SK-N-SH (cell line): ENCODE measurements around the gene BAD. TPM values are rescaled to one million over a fixed set of nuclear protein-coding genes. Genes with fewer than 3 reads are reported as not detected.

ENCODE experiments used
- CTCF ChIA-PET: fragments of 300-600, 350-600 bp; formaldehyde crosslinking; extraction: SDS; loops from one replicate; lab custom pipeline; 2021; lab: Yijun Ruan, JAX
- POLR2A ChIA-PET: fragments of 350-600 bp; sonication (Branson Sonifier 250); formaldehyde crosslinking; extraction: SDS; loops from one replicate; lab custom pipeline; 2020; ENCODE audit warnings: antibody characterized with exemption, inconsistent platforms; lab: Yijun Ruan, JAX
- DNase-seq: peaks from one replicate; pipeline ENCODE4 v3.0.0; 2012
- H2AFZ ChIP-seq: fragments of 200-600 bp; sonication (generic); 2 replicates; pipeline ENCODE4 v1.8.1; 2016; ENCODE audit warnings: antibody characterized with exemption, mild to moderate bottlenecking, low read depth
- H3F3A ChIP-seq: fragments of 200-600 bp; sonication (generic); replicated peaks from 2 replicates; pipeline ENCODE3; 2016; ENCODE audit warnings: antibody characterized with exemption, mild to moderate bottlenecking; ENCODE audit not compliant: insufficient read depth
- H3K27ac ChIP-seq, 2 experiments: fragments of 200-500 bp in 1 of 2; fragments of 200-600 bp in 1 of 2; sonication (Bioruptor generic) in 1 of 2; sonication (generic), shearing (Covaris generic) in 1 of 2; 2 replicates each; pipeline versions ENCODE4 v1.5.1 to v1.6.1; 2014 to 2016; ENCODE audit warnings: low read depth in 2 of 2, inconsistent platforms in 1 of 2, low read length in 1 of 2, mild to moderate bottlenecking in 1 of 2, mixed read lengths in 1 of 2
- H3K27me3 ChIP-seq: fragments of 200-600 bp; sonication (generic), shearing (Covaris generic); 2 replicates; pipeline ENCODE4 v1.6.1; 2016; ENCODE audit warnings: mixed run types; ENCODE audit not compliant: insufficient read depth
- H3K36me3 ChIP-seq, 2 experiments: fragments of 200-500 bp in 1 of 2; fragments of 200-600 bp in 1 of 2; sonication (Bioruptor generic) in 1 of 2; sonication (generic) in 1 of 2; replicated peaks in 1 of 2; 2 replicates each; pipeline versions ENCODE3 to v1.5.1; 2014 to 2016; ENCODE audit warnings: low read length in 1 of 2, mild to moderate bottlenecking in 1 of 2; ENCODE audit not compliant: insufficient read depth in 2 of 2, control insufficient read depth in 1 of 2
- H3K4me1 ChIP-seq, 2 experiments: fragments of 200-500 bp in 1 of 2; fragments of 200-600 bp in 1 of 2; sonication (Bioruptor generic) in 1 of 2; sonication (generic), shearing (Covaris generic) in 1 of 2; 2 replicates each; pipeline versions ENCODE4 v1.5.1 to v1.6.1; 2014 to 2016; ENCODE audit warnings: low read depth in 1 of 2, low read length in 1 of 2, mixed run types in 1 of 2; ENCODE audit not compliant: insufficient read depth in 2 of 2, control insufficient read depth in 1 of 2
- H3K4me2 ChIP-seq: fragments of 200-600 bp; sonication (generic), shearing (Covaris generic); 2 replicates; pipeline ENCODE4 v1.6.1; 2017; ENCODE audit warnings: mixed run types
- H3K4me3 ChIP-seq, 2 experiments: fragments of 200-500 bp in 1 of 2; fragments of 200-600 bp in 1 of 2; sonication (Bioruptor generic) in 1 of 2; sonication (generic), shearing (Covaris generic) in 1 of 2; 2 replicates each; pipeline versions ENCODE4 v1.5.1 to v1.8.1; 2014 to 2016; ENCODE audit warnings: low read depth in 2 of 2, inconsistent platforms in 1 of 2, low read length in 1 of 2, mild to moderate bottlenecking in 1 of 2, mixed read lengths in 1 of 2, moderate library complexity in 1 of 2
- H3K79me2 ChIP-seq: fragments of 200-600 bp; sonication (generic); 2 replicates; pipeline ENCODE4 v1.8.1; 2017; ENCODE audit warnings: mild to moderate bottlenecking; ENCODE audit not compliant: insufficient read depth
- H3K9ac ChIP-seq: fragments of 200-600 bp; sonication (generic); 2 replicates; pipeline ENCODE4 v1.6.1; 2017; ENCODE audit warnings: mixed run types
- H3K9me2 ChIP-seq: fragments of 200-600 bp; sonication (generic); 2 replicates; pipeline ENCODE4 v1.6.1; 2017; ENCODE audit warnings: mixed run types
- H3K9me3 ChIP-seq: fragments of 200-600 bp; sonication (generic); 2 replicates; pipeline ENCODE4 v1.6.1; 2017; ENCODE audit warnings: mixed run types, mild to moderate bottlenecking, moderate library complexity
- H4K20me1 ChIP-seq: fragments of 200-600 bp; sonication (generic); 2 replicates; pipeline ENCODE4 v1.6.1; 2017; ENCODE audit warnings: mild to moderate bottlenecking, mixed run types; ENCODE audit not compliant: insufficient read depth
- ELF1 ChIP-seq: IDR thresholded peaks from 2 replicates; pipeline ENCODE4 v1.4.0; 2012
- FOSL2 ChIP-seq: IDR thresholded peaks from 2 replicates; pipeline ENCODE4 v1.4.0; 2012; ENCODE audit warnings: low read depth, mild to moderate bottlenecking, moderate library complexity, borderline replicate concordance
- FOXM1 ChIP-seq: IDR thresholded peaks from 2 replicates; pipeline ENCODE4 v1.4.0; 2012; ENCODE audit warnings: low read depth, mild to moderate bottlenecking
- GABPA ChIP-seq: IDR thresholded peaks from 2 replicates; pipeline ENCODE4 v1.4.0; 2012; ENCODE audit warnings: low read depth, mild to moderate bottlenecking
- JUND ChIP-seq: IDR thresholded peaks from 2 replicates; pipeline ENCODE4 v1.4.0; 2012
- MAX ChIP-seq: IDR thresholded peaks from 2 replicates; pipeline ENCODE4 v1.4.0; 2012; ENCODE audit warnings: low read depth
- NFIC ChIP-seq: IDR thresholded peaks from 2 replicates; pipeline ENCODE4 v1.4.0; 2012; ENCODE audit warnings: borderline replicate concordance
- NRF1 ChIP-seq: IDR thresholded peaks from 2 replicates; pipeline ENCODE4 v1.6.1; 2012; ENCODE audit warnings: low read depth, mild to moderate bottlenecking, low read length
- POLR2AphosphoS5 ChIP-seq: IDR thresholded peaks from 2 replicates; pipeline ENCODE4 v1.6.1; 2012; ENCODE audit warnings: low read depth, low read length
- RAD21 ChIP-seq: IDR thresholded peaks from 2 replicates; pipeline ENCODE4 v1.6.1; 2012; ENCODE audit warnings: mild to moderate bottlenecking, low read length
- RCOR1 ChIP-seq: fragments of 150-350 bp; IDR thresholded peaks from 2 replicates; pipeline ENCODE4 v1.6.1; 2017; ENCODE audit warnings: antibody characterized with exemption, low read length
- REST ChIP-seq: IDR thresholded peaks from 2 replicates; pipeline ENCODE4 v1.6.1; 2012; ENCODE audit warnings: mild to moderate bottlenecking, low read depth, low read length, moderate library complexity
- RFX5 ChIP-seq: IDR thresholded peaks from 2 replicates; pipeline ENCODE4 v1.6.1; 2012; ENCODE audit warnings: mild to moderate bottlenecking, improper control_type of control experiment, low read length
- SMC3 ChIP-seq: IDR thresholded peaks from 2 replicates; pipeline ENCODE4 v1.6.1; 2012; ENCODE audit warnings: low read depth, low read length, improper control_type of control experiment
- TAF1 ChIP-seq: IDR thresholded peaks from 2 replicates; pipeline ENCODE4 v1.6.1; 2012; ENCODE audit warnings: low read depth, mild to moderate bottlenecking, low read length, moderate library complexity, borderline replicate concordance
- TCF12 ChIP-seq: IDR thresholded peaks from 2 replicates; pipeline ENCODE4 v1.4.0; 2012
- TEAD4 ChIP-seq: IDR thresholded peaks from 2 replicates; pipeline ENCODE4 v1.4.0; 2012; ENCODE audit warnings: mild to moderate bottlenecking, borderline replicate concordance; ENCODE audit not compliant: insufficient read depth
- USF2 ChIP-seq: fragments of 150-350 bp; IDR thresholded peaks from 2 replicates; pipeline ENCODE4 v1.6.1; 2017; ENCODE audit warnings: antibody characterized with exemption, low read length, low read depth, borderline replicate concordance
- YY1 ChIP-seq: IDR thresholded peaks from 2 replicates; pipeline ENCODE4 v1.4.0; 2012; ENCODE audit warnings: low read depth, mild to moderate bottlenecking
- ZBTB33 ChIP-seq: IDR thresholded peaks from 2 replicates; pipeline ENCODE4 v1.4.0; 2012; ENCODE audit warnings: low read depth, borderline replicate concordance
- WGBS: methylation state at CpG from one replicate; pipeline ENCODE4 v1.1.6; 2017; ENCODE audit warnings: low lambda C conversion rate; 5-methylcytosine and 5-hydroxymethylcytosine counted together
- polyA plus RNA-seq, 3 experiments: library from polyadenylated mRNA; depleted of rRNA; stranded (reverse); fragments of >200 nt; gene quantifications; 2 replicates each; pipeline ENCODE4 v1.2.3, GENCODE V29; 2012

Gene BAD
- polyA plus RNA-seq, 1 of the 3 experiments (the other 2 are of a cell fraction) = 80.9 TPM

GRCh38 chr11:64286801-64287159 lies 2.3 kb upstream of the BAD start:
- no peak overlapping the region for H2AFZ ChIP-seq
- peaks cover 8 to 29% of the 10 kb centered on the region in 2 experiments; a peak in 2 of 4 replicates for H3K4me1 ChIP-seq
- ChIA-PET POLR2A (no interaction called here), CTCF (interaction anchor here (1.0 to 12.2 kb wide), 5 partner anchors 15 to 364 kb away, joined by 3 to 196 read pairs (median 4); partner anchors contain the start of genes CATSPERZ and ESRRA)
- H3K4me2 ChIP-seq = peak overlapping the region; percentile 100
- no peak overlapping the region for H3K27ac ChIP-seq
- H3K36me3 ChIP-seq = peaks cover 0 to 6% of the 10 kb centered on the region in 2 experiments
- no peaks in the 10 kb centered on the region for H3K9me3 ChIP-seq
- peaks cover 16% of the 10 kb centered on the region for H3F3A ChIP-seq
- peaks cover 9% of the 10 kb centered on the region; the same call in 1 of the 2 replicates for H3K27me3 ChIP-seq
- H4K20me1 ChIP-seq = no peaks in the 10 kb centered on the region
- DNase-seq = no peak
- peak overlapping the region in 1 of 2 experiments; percentile 95; a peak in 2 of 4 replicates for H3K4me3 ChIP-seq
- TF ChIP-seq TCF12 (no peak), USF2 (no peak), ZBTB33 (no peak), GABPA (no peak), YY1 (no peak), FOSL2 (no peak), SMC3 (no peak)
- no peaks in the 10 kb centered on the region for H3K9me2 ChIP-seq
- no peak overlapping the region for H3K9ac ChIP-seq
- H3K79me2 ChIP-seq = peaks cover 28% of the 10 kb centered on the region
- 95% methylated on average over 9 of the region's 9 CpGs for WGBS

GRCh38 chr11:64285885-64286800 lies 1.7 kb upstream of the BAD start:
- Histone ChIP-seq H3K36me3 (peaks cover 0 to 6% of the 10 kb centered on the region in 2 experiments), H3K79me2 (peaks cover 28% of the 10 kb centered on the region), H3F3A (peaks cover 16% of the 10 kb centered on the region), H3K4me3 (peak overlapping the region; percentile 60 to 95), H3K9me3 (no peaks in the 10 kb centered on the region), H4K20me1 (no peaks in the 10 kb centered on the region), H3K27me3 (0 out of 2 replicates have a peak, but pooled peaks cover 6% of the 10 kb centered on the region), H2AFZ (peak overlapping the region; percentile 83; the same call in 1 of the 2 replicates), H3K4me2 (peak overlapping the region; percentile 100), H3K4me1 (peaks cover 8 to 26% of the 10 kb centered on the region in 2 experiments; a peak in 2 of 4 replicates), H3K9me2 (no peaks in the 10 kb centered on the region), H3K27ac (peak overlapping the region; percentile 32 to 87; a peak in 3 of 4 replicates), H3K9ac (peak overlapping the region; percentile 89)
- WGBS = 59% methylated on average over 17 of the region's 40 CpGs
- peak; percentile 73 for DNase-seq
- ChIA-PET CTCF (interaction anchor here (1.1 to 12.2 kb wide), 6 partner anchors 11 to 365 kb away, joined by 3 to 196 read pairs (median 11); partner anchors contain the start of genes CATSPERZ, ESRRA and PLCB3), POLR2A (interaction anchor here (1.6 to 3.2 kb wide), 3 partner anchors 15 to 44 kb away, joined by 3 to 33 read pairs (median 6); partner anchors contain the start of gene ESRRA)
- TF ChIP-seq JUND (no peak), RFX5 (no peak), POLR2AphosphoS5 (no peak), YY1 (no peak), NRF1 (no peak), NFIC (no peak), ELF1 (no peak), TCF12 (no peak), RAD21 (peak; percentile 25), TAF1 (no peak), MAX (no peak), FOXM1 (no peak), REST (no peak), RCOR1 (no peak), TEAD4 (no peak), GABPA (no peak), FOSL2 (no peak)
